Effector memory CD4-positive, alpha-beta T cell (primary cell): ENCODE results near the gene TIMM10.

Experiments
- DNase-seq, 3 donors: peaks; one replicate each; pipeline ENCODE4 v3.0.0-alpha.2; 2020
- H3K27ac ChIP-seq: 2 replicates; pipeline ENCODE4 v1.7.0; 2013; ENCODE audit warnings: mild to moderate bottlenecking, low read length, moderate library complexity; ENCODE audit not compliant: insufficient read depth, poor library complexity, severe bottlenecking
- H3K27me3 ChIP-seq: replicated peaks from 2 replicates; pipeline ENCODE4 v1.7.0; 2013; ENCODE audit warnings: mild to moderate bottlenecking, low read length; ENCODE audit not compliant: insufficient read depth, control insufficient read depth, poor library complexity, severe bottlenecking
- H3K36me3 ChIP-seq: 2 replicates; pipeline ENCODE4 v1.7.0; 2013; ENCODE audit warnings: mild to moderate bottlenecking, low read length, moderate library complexity; ENCODE audit not compliant: control insufficient read depth, insufficient read depth
- H3K4me1 ChIP-seq: 2 replicates; pipeline ENCODE4 v1.7.0; 2013; ENCODE audit warnings: low read length, mild to moderate bottlenecking; ENCODE audit not compliant: control insufficient read depth, insufficient read depth, poor library complexity, severe bottlenecking
- H3K4me3 ChIP-seq: 2 replicates; pipeline ENCODE4 v1.7.0; 2013; ENCODE audit warnings: low read length, low read depth, mild to moderate bottlenecking; ENCODE audit not compliant: insufficient read depth, poor library complexity, severe bottlenecking
- H3K9me3 ChIP-seq: 2 replicates; pipeline ENCODE4 v1.7.0; 2013; ENCODE audit warnings: mild to moderate bottlenecking, low read length, moderate library complexity; ENCODE audit not compliant: control insufficient read depth

TIMM10 gene

DNA sequence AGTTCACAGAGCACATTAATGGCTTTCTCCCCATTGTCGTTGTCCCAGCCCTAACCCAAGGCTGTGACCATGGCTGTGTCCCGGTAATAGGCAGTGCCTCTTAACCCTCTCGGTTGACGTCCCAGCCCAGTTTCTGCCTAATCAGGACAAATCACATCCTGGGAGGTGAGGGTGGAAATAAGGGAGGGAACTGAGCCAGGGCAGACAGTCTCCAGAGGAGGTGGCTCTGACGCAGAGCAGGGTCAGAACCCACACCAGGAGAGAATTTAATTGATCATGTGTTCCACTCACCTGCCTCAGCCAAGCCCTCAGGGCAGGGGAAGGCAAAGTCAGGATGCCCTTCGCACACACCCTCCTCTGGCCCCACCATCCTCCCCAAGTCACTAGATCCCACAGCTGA lies 32.0 kb downstream of the TIMM10 start:
- no peak for DNase-seq
- H3K9me3 ChIP-seq = no peaks in the 10 kb centered on the region
- no peak overlapping the region for H3K27ac ChIP-seq
- no peaks in the 10 kb centered on the region for H3K4me1 ChIP-seq
- no peak overlapping the region for H3K4me3 ChIP-seq
- no peaks in the 10 kb centered on the region for H3K27me3 ChIP-seq
- no peaks in the 10 kb centered on the region for H3K36me3 ChIP-seq

DNA sequence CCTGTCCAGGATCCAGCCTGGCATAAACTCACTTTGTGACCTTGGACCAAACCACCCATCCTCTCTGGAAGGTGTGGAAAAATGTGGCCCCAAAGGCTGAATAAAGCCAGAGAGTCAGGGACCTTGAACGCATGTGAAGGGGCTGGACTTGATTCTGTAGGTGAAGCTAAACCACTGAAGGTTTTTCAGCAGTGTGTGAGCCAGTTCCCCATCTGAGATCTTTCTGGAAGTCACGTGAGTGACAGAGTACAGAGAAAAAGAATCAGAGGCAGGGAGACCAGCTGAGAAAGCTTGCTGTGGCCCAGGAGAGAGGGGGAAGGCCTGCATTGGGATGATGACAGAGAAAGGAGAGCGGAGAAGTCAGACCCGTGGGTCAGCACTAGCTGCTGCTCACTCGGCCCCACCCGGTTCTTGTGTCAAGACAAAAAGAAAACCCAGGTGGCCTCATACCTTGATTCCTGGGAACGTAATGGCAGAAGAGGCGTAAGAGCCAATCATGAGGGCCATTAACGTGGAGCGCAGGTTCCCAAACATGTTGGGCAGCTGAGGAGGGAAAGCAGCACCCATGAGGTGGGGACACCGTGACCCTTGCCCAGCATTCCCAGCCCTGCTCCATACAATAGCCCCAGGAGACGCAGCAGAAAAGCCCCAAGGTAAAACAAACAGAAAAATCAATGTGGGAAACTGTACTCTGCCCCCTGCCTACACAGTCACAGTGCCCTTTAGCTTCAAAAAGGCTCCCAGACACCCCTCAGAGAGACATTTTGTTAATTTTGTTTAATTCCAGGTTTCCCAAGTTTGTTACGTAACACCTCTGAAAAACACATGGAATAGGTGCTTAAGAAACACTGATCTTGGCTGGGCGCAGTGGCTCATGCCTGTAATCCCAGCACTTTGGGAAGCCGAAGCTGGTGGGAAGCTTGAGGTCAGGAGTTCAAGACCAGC lies 33.0 kb downstream of the TIMM10 start:
- Histone ChIP-seq H3K27ac (no peak overlapping the region), H3K36me3 (no peaks in the 10 kb centered on the region), H3K27me3 (no peaks in the 10 kb centered on the region), H3K4me1 (no peaks in the 10 kb centered on the region), H3K4me3 (no peak overlapping the region), H3K9me3 (no peaks in the 10 kb centered on the region)
- DNase-seq = no peak

- H3K27me3 ChIP-seq = no peaks in the 10 kb centered on the region
- H3K36me3 ChIP-seq = no peaks in the 10 kb centered on the region
- no peaks in the 10 kb centered on the region for H3K4me1 ChIP-seq
- no peaks in the 10 kb centered on the region for H3K9me3 ChIP-seq
- H3K4me3 ChIP-seq = no peak overlapping the region
- no peak overlapping the region for H3K27ac ChIP-seq
- DNase-seq = no peak
These were observed 34.3 kb downstream of the TIMM10 start for GRCh38 chr11:57496109-57496820.

DNA sequence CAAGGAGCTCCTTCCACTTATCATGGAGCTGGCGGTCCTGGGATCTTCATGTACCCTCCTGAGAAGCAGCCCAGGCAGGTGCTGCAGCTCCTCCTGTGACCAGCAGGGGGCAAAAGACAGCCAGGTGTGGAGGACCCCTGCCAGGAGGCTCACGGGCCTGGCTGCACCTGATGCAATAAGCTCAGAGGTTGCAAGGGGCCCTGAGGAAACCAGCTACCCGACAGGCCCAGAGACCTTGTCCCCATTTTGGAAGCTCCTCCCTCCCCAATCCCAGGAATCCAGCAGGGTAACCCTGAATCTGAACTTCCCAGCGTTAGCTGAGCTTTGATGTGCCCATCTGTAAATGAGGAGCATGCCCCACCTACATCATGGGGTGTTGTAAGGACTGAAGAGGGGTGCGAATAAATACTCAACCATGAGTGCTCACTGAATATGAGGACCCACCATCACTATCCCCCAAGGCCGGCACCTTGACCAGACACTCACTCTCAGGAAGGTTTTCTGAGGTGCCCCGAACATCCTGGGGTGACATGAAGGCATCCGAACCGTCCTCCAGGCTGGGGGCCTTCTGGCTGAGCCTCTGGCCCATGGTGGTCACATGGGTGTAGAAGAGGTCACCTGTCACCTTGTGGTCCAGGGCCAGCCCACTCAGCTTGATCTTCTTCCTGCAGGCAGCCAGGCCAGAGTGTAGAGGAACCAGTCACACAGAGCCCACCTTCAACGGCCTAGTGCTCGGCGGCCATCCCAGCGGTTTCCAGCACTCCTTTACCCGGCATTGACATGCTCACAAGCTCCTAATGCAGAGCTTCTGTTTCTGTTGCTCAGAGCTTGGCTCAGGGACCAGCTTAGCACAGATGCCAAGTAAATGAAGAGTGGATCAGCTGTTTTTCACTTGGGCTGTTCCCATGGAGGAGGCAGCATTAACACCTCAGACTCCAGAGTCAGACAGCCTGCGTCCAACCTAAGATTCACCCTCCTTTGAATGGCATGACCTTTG lies 36.7 kb downstream of the TIMM10 start:
- Histone ChIP-seq H3K27me3 (no peaks in the 10 kb centered on the region), H3K9me3 (no peaks in the 10 kb centered on the region), H3K27ac (no peak overlapping the region), H3K4me3 (no peak overlapping the region), H3K4me1 (no peaks in the 10 kb centered on the region), H3K36me3 (peaks cover under 1% of the 10 kb centered on the region)
- DNase-seq = peak; percentile 51 to 59 (median 52)

DNA sequence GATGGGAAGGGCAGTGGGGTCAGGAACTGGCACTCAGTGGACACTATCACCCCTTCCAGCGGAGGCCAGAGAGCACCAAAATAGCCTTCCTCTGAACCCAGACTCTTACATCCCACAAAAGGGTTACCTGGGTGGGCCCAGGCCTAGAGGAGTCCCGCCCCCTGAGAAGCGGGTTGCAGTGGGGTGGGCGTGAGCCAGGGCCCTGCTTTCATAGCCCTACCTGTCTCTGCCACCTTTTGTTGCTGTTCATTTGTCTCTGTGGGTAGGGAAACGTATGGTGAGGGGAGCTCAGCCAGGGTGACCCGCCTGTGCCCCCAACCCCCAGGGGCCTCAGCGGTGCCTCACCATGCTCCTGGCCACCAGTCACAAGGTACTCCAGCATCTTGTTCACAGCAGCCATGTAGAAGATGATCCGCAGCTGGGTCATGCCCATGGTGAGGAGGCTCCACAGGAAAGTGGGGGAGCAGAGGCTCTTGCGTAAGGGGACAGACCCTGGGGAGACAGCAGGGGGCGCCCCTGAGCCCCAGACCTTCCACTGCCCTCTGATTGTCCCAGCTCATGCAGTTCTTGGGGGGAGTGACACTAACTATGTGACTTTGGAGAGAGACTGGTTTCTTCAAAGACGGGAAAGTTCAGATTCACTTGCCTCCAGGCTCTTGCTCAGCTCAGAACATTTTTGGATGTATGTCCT lies 39.0 kb downstream of the TIMM10 start:
- DNase-seq = peak in 1 of 3 donors; percentile 28
- no peak overlapping the region for H3K4me3 ChIP-seq
- H3K27me3 ChIP-seq = no peaks in the 10 kb centered on the region

GRCh38 chr11:57490456-57491248 lies 39.9 kb downstream of the TIMM10 start:
- Histone ChIP-seq H3K27ac (no peak overlapping the region), H3K27me3 (no peaks in the 10 kb centered on the region), H3K4me1 (no peaks in the 10 kb centered on the region), H3K4me3 (no peak overlapping the region), H3K36me3 (peaks cover 12% of the 10 kb centered on the region), H3K9me3 (no peaks in the 10 kb centered on the region)
- DNase-seq = no peak

More for the DNA sequence above, 39.0 kb downstream of the TIMM10 start:
- no peaks in the 10 kb centered on the region for H3K9me3 ChIP-seq
- no peak overlapping the region for H3K27ac ChIP-seq
- peaks cover 12% of the 10 kb centered on the region for H3K36me3 ChIP-seq
- no peaks in the 10 kb centered on the region for H3K4me1 ChIP-seq

GRCh38 chr11:57487920-57488659 lies 42.5 kb downstream of the TIMM10 start:
- H3K27me3 ChIP-seq = no peaks in the 10 kb centered on the region
- H3K4me1 ChIP-seq = peaks cover 3% of the 10 kb centered on the region
- DNase-seq = no peak
- H3K27ac ChIP-seq = no peak overlapping the region
- peaks cover 12% of the 10 kb centered on the region for H3K36me3 ChIP-seq
- H3K9me3 ChIP-seq = no peaks in the 10 kb centered on the region
- no peak overlapping the region for H3K4me3 ChIP-seq

- Histone ChIP-seq H3K9me3 (no peaks in the 10 kb centered on the region), H3K4me1 (peaks cover 11% of the 10 kb centered on the region), H3K4me3 (no peak overlapping the region), H3K27ac (no peak overlapping the region), H3K27me3 (no peaks in the 10 kb centered on the region), H3K36me3 (peaks cover 12% of the 10 kb centered on the region)
- no peak for DNase-seq
These were observed 43.4 kb downstream of the TIMM10 start for GRCh38 chr11:57487021-57487778.
